Testis (tissue), 5 donors: ENCODE data around the gene NOL11. TPM values are rescaled to one million over a fixed set of nuclear protein-coding genes. Genes with fewer than 3 reads are reported as not detected.

Experiments
- DNase-seq: peaks from one replicate; pipeline ENCODE4 v3.0.0-alpha.2; 2019
- H3K27ac ChIP-seq, 2 donors: fragments of 200-600 bp; sonication (generic); one replicate each; pipeline ENCODE4 v1.5.1; 2019
- H3K27me3 ChIP-seq: fragments of 200-600 bp; sonication (generic); one replicate; pipeline ENCODE4 v1.5.1; 2019
- H3K36me3 ChIP-seq: fragments of 200-600 bp; sonication (generic); one replicate; pipeline ENCODE4 v1.5.1; 2017; ENCODE audit warnings: low read depth; ENCODE audit errors: missing control alignments
- H3K4me1 ChIP-seq: fragments of 200-600 bp; sonication (generic); one replicate; pipeline ENCODE4 v1.5.1; 2019
- H3K4me3 ChIP-seq, 2 donors: fragments of 200-600 bp; sonication (generic); one replicate each; pipeline ENCODE4 v1.5.1; 2017 to 2019
- H3K9me3 ChIP-seq: fragments of 200-600 bp; sonication (generic); one replicate; pipeline ENCODE4 v1.5.1; 2017
- CTCF ChIP-seq, 3 experiments: fragments of 450-650 bp in 2 of 3; fragments of 200-600 bp in 1 of 3; sonication (generic) in 1 of 3; IDR thresholded peaks; one replicate each; pipeline ENCODE4 v1.5.1; 2016 to 2019; ENCODE audit warnings: antibody characterized with exemption in 3 of 3, mild to moderate bottlenecking in 2 of 3, moderate library complexity in 1 of 3
- POLR2A ChIP-seq: fragments of 450-650 bp; IDR thresholded peaks from one replicate; pipeline ENCODE4 v1.6.1; 2017; ENCODE audit warnings: antibody characterized with exemption, mild to moderate bottlenecking, moderate library complexity
- WGBS, 2 donors: methylation state at CpG; one replicate each; pipeline ENCODE4 v1.1.5; 2018; 5-methylcytosine and 5-hydroxymethylcytosine counted together
- intact Hi-C: fragments of 100-400 bp; cut with DNase I; formaldehyde crosslinking; loops from one replicate; pipeline ENCODE4 v1.15.1; 2023; ENCODE audit warnings: low total_unique reads
- long read RNA-seq, 2 donors: transcript quantifications; one replicate each; lab custom pipeline, GENCODE V29; 2026
- polyA plus RNA-seq: library from polyadenylated mRNA; stranded (reverse); fragments of 350-450 nt; fragmentation: Illumina TruSeq; extraction: RNeasy Lipid Tissue Mini Kit (QIAGEN cat#74804); gene quantifications from one replicate; pipeline ENCODE4 v1.2.3, GENCODE V29; 2014; ENCODE audit warnings: low read depth, low replicate concordance; ENCODE audit not compliant: insufficient read depth
- total RNA-seq, 2 donors: library from RNA; depleted of rRNA; stranded (reverse); fragments of >200 nt; gene quantifications; one replicate each; pipeline ENCODE4 v1.2.3, GENCODE V29; 2016

The NOL11 gene
- 10 to 100 TPM; 31.4 to 35.6 TPM for total RNA-seq
- polyA plus RNA-seq, result 20.5 TPM
- long read RNA-seq, donor 1, transcript NOL11-201 (18 exons, 2,947 nt), result major isoform, 14 of 14 reads
- long read RNA-seq, donor 1, partial matches to known transcripts, result 0 of 14 reads
- long read RNA-seq, donor 1, other reads (novel, unspliced or antisense), result 0 of 14 reads
- long read RNA-seq, donor 2, transcript NOL11-201 (18 exons, 2,947 nt), result major isoform, 6 of 24 reads
- long read RNA-seq, donor 2, partial matches to known transcripts, result 17 of 24 reads
- long read RNA-seq, donor 2, other reads (novel, unspliced or antisense), result 0 of 24 reads

DNA sequence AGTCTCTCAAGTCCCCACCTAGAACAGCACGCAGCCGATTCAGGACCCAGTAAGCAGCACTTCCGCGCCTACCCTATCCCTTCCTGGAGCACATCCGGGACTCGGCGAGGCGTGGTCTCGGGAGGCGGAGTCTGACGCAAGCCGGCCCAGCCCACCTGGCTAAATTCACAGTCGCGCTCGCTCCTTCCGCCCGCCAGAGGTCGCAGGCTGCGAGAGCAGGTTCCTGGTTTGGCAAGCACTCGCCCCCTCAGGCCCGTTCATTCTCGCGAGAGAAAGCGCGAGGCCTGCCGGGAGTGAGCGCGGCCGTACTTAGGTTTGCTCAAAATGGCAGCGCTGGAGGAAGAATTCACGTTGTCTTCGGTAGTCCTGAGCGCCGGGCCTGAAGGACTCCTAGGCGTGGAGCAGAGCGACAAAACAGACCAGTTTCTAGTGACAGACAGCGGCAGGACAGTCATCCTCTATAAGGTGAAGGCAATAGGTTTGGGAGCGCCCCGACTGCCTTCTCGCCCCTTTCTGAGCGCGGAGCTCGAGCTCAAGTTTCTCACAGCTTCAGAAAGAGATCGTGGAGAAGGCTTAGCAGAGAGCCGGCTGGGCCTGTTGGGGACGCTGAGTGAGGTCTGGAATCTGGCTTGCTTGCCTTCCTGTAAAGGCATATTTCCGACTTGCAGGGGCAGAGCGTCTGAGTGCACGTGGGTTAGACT is at the start of gene NOL11:
Gene NOL11, plus strand, starts transcription at position 313 of the 701 bp plus-strand sequence. Its CDS starts 12 bp downstream, at position 325.
- intact Hi-C loops, result no loop called here
- no peaks in the 10 kb centered on the region for H3K27me3 ChIP-seq
- peak; percentile 99 for DNase-seq

GRCh38 chr17:67671493-67671892 is 46.2 kb upstream of the NOL11 start:
- no peak overlapping the region for H3K27ac ChIP-seq
- no peaks in the 10 kb centered on the region for H3K36me3 ChIP-seq
- DNase-seq, result no peak
- WGBS, 2 donors, result 48% methylated on average over 3 of the region's 3 CpGs
- no peaks in the 10 kb centered on the region for H3K4me1 ChIP-seq
- TF ChIP-seq CTCF (IDR thresholded peaks at IDR 0.05) (no peak), POLR2A (no peak)
- H3K9me3 ChIP-seq, result no peaks in the 10 kb centered on the region
- no peaks in the 10 kb centered on the region for H3K27me3 ChIP-seq
- intact Hi-C loops, result no loop called here
- no peak overlapping the region for H3K4me3 ChIP-seq

More for the DNA sequence above, at the start of gene NOL11:
- peaks cover 18% of the 10 kb centered on the region for H3K4me1 ChIP-seq
- H3K27ac ChIP-seq, result peak within 1 kb of the TSS; percentile 65 to 93
- no peaks in the 10 kb centered on the region for H3K36me3 ChIP-seq
- peak; percentile 87 to 99 (median 98) for TF ChIP-seq CTCF (IDR thresholded peaks at IDR 0.05)
- no peak for TF ChIP-seq POLR2A
- WGBS, 2 donors, result 0 to 1% methylated on average over 22 to 48 of the region's 49 CpGs
- H3K4me3 ChIP-seq, result peak within 1 kb of the TSS; percentile 81 to 85
- no peaks in the 10 kb centered on the region for H3K9me3 ChIP-seq

DNA sequence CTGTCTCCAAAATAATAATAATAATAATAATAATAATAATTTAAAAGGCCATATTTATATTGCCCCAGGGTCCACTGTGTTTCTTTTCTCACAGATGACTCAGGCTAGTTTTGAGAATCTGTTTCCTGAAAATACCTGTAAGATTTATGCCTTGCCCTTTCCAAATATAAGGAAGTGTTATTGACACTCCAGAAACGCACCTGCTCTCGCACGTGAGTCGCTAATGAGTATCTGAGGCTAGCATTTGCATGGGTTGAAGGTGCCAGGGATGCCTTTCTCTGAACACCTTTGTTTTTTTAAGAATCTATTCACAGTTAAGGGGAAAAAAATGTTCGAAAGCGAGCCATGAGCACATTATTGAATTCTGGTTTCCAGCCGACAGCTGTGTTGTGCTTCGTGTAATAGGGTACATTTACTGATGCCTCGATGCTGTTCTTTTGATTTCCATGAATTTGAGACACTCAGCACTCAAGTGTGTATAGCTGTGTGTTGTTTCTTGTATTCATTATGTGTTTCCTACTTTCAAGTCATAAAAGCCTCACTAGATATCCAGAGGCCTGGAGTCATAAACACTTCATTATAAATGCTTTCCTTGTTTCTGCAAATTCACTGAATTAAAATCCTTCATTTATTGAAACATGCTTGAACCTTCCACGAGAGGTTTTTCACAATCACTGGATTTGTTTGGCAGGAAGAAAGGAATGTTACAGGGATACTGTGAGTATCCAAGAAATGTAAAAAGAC is 45.0 kb upstream of the NOL11 start:
- TF ChIP-seq CTCF (IDR thresholded peaks at IDR 0.05), result no peak
- TF ChIP-seq POLR2A, result no peak
- no peaks in the 10 kb centered on the region for H3K36me3 ChIP-seq
- no peaks in the 10 kb centered on the region for H3K4me1 ChIP-seq
- 88 to 89% methylated on average over 10 of the region's 10 CpGs for WGBS, 2 donors
- H3K27ac ChIP-seq, result no peak overlapping the region
- intact Hi-C loops, result no loop called here
- H3K4me3 ChIP-seq, result no peak overlapping the region
- H3K27me3 ChIP-seq, result no peaks in the 10 kb centered on the region
- no peaks in the 10 kb centered on the region for H3K9me3 ChIP-seq
- no peak for DNase-seq

DNA sequence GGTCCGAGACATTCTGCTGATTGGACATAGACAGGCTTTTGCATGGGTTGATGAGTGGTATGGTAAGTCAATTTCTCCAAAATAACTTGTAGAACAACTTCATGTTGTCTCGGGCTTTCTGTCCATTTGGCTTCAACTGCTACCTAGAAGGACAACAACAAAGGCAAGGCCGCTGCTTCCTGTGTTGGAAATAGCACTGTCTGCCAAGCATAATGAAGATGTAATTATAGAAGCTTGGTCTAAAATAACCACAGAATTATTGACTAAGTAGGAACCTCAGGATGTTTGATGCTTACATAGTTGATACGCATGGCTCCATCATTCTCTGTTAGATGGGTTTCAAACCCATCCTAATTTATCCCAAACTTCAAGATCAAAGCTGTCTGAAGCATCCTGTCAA is 42.3 kb upstream of the NOL11 start:
- 86 to 87% methylated on average over 4 of the region's 4 CpGs for WGBS, 2 donors
- Histone ChIP-seq H3K9me3 (no peaks in the 10 kb centered on the region), H3K4me3 (no peak overlapping the region), H3K27me3 (no peaks in the 10 kb centered on the region), H3K27ac (no peak overlapping the region), H3K36me3 (no peaks in the 10 kb centered on the region), H3K4me1 (no peaks in the 10 kb centered on the region)
- no peak for TF ChIP-seq CTCF (IDR thresholded peaks at IDR 0.05)
- no peak for TF ChIP-seq POLR2A
- DNase-seq, result no peak
- intact Hi-C loops, result no loop called here
